K562 (cell line): ENCODE data around the gene CCDC97. TPM values are rescaled to one million over a fixed set of nuclear protein-coding genes. Genes with fewer than 3 reads are reported as not detected.
A peak's percentile ranks its signal among the peaks of the same experiment; 100 is the strongest.

Experiments
- ATAC-seq: fragments of 200-7000 bp; cut with Tn5 transposase; 3 replicates; pipeline ENCODE4 v1.9.1; 2020; ENCODE audit warnings: moderate library complexity
- BruUV-seq: library from RNA; stranded (reverse); fragments of 400-500 nt; replicated peaks from 2 replicates; lab custom pipeline; 2021; lab: Mats Ljungman, UMichigan
- CTCF ChIA-PET: fragments of 300-600 bp; formaldehyde crosslinking; extraction: SDS; loops from one replicate; lab custom pipeline; 2021; ENCODE audit warnings: low intra/inter-chr PET ratio; lab: Yijun Ruan, JAX
- POLR2A ChIA-PET: fragments of 300-600, 350-650 bp; sonication (Branson Sonifier 250); formaldehyde crosslinking; extraction: SDS; loops from one replicate; lab custom pipeline; 2021; ENCODE audit warnings: antibody characterized with exemption, inconsistent platforms; lab: Yijun Ruan, JAX
- DNase-seq, 4 experiments: peaks; one replicate each; pipeline versions ENCODE4 v3.0.0 to v3.0.0-alpha.2; 2011 to 2018; ENCODE audit warnings: low spot score in 3 of 4, mixed read lengths in 3 of 4; ENCODE audit errors: extremely low read depth in 1 of 4
- FAIRE-seq: peaks from 2 replicates; lab custom pipeline; 2011; peaks lifted over from hg19 to GRCh38; lab: Jason Lieb, UNC
- H2AFZ ChIP-seq: 2 replicates; pipeline ENCODE4 v1.6.0; 2011; ENCODE audit warnings: low read depth, low read length, control low read depth, inconsistent platforms
- H3K27ac ChIP-seq: fragments of 200-600 bp; 3 replicates; pipeline ENCODE4 v1.8.0; 2011; ENCODE audit warnings: low read depth, mild to moderate bottlenecking, control low read depth, inconsistent platforms, low read length, moderate library complexity, mixed read lengths; ENCODE audit errors: extremely low read depth
- H3K27me3 ChIP-seq, 2 experiments: fragments of 300-600 bp in 1 of 2; 2 replicates in 1 of 2; 3 replicates in 1 of 2; pipeline versions ENCODE4 v1.6.0 to v1.8.0; 2011; ENCODE audit warnings: inconsistent platforms in 2 of 2, low read length in 2 of 2, mild to moderate bottlenecking in 1 of 2, mixed read lengths in 1 of 2, moderate library complexity in 1 of 2; ENCODE audit not compliant: control insufficient read depth in 2 of 2, insufficient read depth in 2 of 2
- H3K36me3 ChIP-seq: fragments of 300-600 bp; 3 replicates; pipeline ENCODE4 v1.8.0; 2011; ENCODE audit warnings: mild to moderate bottlenecking, low read length, inconsistent platforms; ENCODE audit not compliant: control insufficient read depth, insufficient read depth
- H3K4me1 ChIP-seq, 2 experiments: fragments of 200-600 bp in 1 of 2; replicated peaks in 1 of 2; 2 replicates in 1 of 2; 3 replicates in 1 of 2; pipeline versions ENCODE4 v1.5.1 to v1.8.0; 2011; ENCODE audit warnings: inconsistent platforms in 2 of 2, low read length in 2 of 2, mild to moderate bottlenecking in 1 of 2, mixed read lengths in 1 of 2, moderate library complexity in 1 of 2; ENCODE audit not compliant: control insufficient read depth in 2 of 2, insufficient read depth in 2 of 2
- H3K4me2 ChIP-seq: 2 replicates; pipeline ENCODE4 v1.6.1; 2011; ENCODE audit warnings: low read length, control low read depth, inconsistent platforms, mixed read lengths; ENCODE audit not compliant: insufficient read depth
- H3K4me3 ChIP-seq: fragments of 200-600 bp; sonication (generic), shearing (Covaris generic); 2 replicates; pipeline ENCODE4 v1.5.1; 2016; ENCODE audit warnings: control low read depth, inconsistent platforms
- H3K79me2 ChIP-seq: fragments of 200-600 bp; 3 replicates; pipeline ENCODE4 v1.8.0; 2011; ENCODE audit warnings: low read length, inconsistent platforms; ENCODE audit not compliant: control insufficient read depth, insufficient read depth
- H3K9ac ChIP-seq, 2 experiments: 2 replicates each; pipeline versions ENCODE4 v1.6.0 to v1.6.1; 2011; ENCODE audit warnings: low read depth in 2 of 2, low read length in 2 of 2, control low read depth in 1 of 2, inconsistent platforms in 1 of 2, mild to moderate bottlenecking in 1 of 2, mixed read lengths in 1 of 2; ENCODE audit not compliant: insufficient read depth in 1 of 2
- H3K9me1 ChIP-seq: one replicate; pipeline ENCODE4 v1.6.0; 2011; ENCODE audit warnings: inconsistent platforms, mild to moderate bottlenecking, low read length, moderate library complexity; ENCODE audit not compliant: control insufficient read depth, insufficient read depth
- H3K9me3 ChIP-seq: replicated peaks from 2 replicates; pipeline ENCODE4 v1.5.1; 2011; ENCODE audit warnings: low read depth, low read length, inconsistent platforms; ENCODE audit not compliant: control insufficient read depth, insufficient read depth
- H4K20me1 ChIP-seq: replicated peaks from 2 replicates; pipeline ENCODE4 v1.6.1; 2011; ENCODE audit warnings: low read length, inconsistent platforms, mixed read lengths; ENCODE audit not compliant: control insufficient read depth, insufficient read depth
- CCNT2 ChIP-seq: IDR thresholded peaks from 2 replicates; pipeline ENCODE4 v1.6.1; 2011; ENCODE audit warnings: borderline replicate concordance, low read depth, mild to moderate bottlenecking, moderate library complexity, mixed read lengths, low read length; ENCODE audit not compliant: insufficient read length; ENCODE audit errors: extremely low read depth
- CREB1 ChIP-seq, 2 experiments: sonication (generic) in 1 of 2; formaldehyde crosslinking in 1 of 2; IDR thresholded peaks; 2 replicates each; pipeline versions ENCODE4 v1.6.1 to v1.8.0; 2012 to 2022; ENCODE audit warnings: inconsistent platforms in 1 of 2, mild to moderate bottlenecking in 1 of 2, missing genetic modification reagents in 1 of 2, moderate library complexity in 1 of 2
- ELF4 ChIP-seq: fragments of 450-650 bp; formaldehyde crosslinking; IDR thresholded peaks from 2 replicates; pipeline ENCODE4 v1.4.0; 2022; ENCODE audit warnings: missing genetic modification characterization
- HMG20B ChIP-seq: fragments of 250-450 bp; sonication (Bioruptor Pico); IDR thresholded peaks from 2 replicates; pipeline ENCODE4 v1.5.0; 2021; ENCODE audit warnings: mild to moderate bottlenecking
- LCOR ChIP-seq: sonication (generic); formaldehyde crosslinking; IDR thresholded peaks from 2 replicates; pipeline ENCODE4 v1.8.0; 2022; ENCODE audit warnings: mild to moderate bottlenecking, missing genetic modification reagents
- MED1 ChIP-seq: sonication (generic); formaldehyde crosslinking; IDR thresholded peaks from 2 replicates; pipeline ENCODE4 v1.8.1; 2023; ENCODE audit warnings: missing genetic modification reagents, borderline replicate concordance
- MNT ChIP-seq, 2 experiments: fragments of 450-650 bp; conservative IDR thresholded peaks; 2 replicates each; pipeline ENCODE4 v1.6.1; 2017; ENCODE audit warnings: mild to moderate bottlenecking in 2 of 2, moderate library complexity in 2 of 2
- RCOR1 ChIP-seq, 2 experiments: IDR thresholded peaks; 2 replicates each; pipeline ENCODE4 v1.6.1; 2012; ENCODE audit warnings: low read depth in 2 of 2, low read length in 2 of 2, borderline replicate concordance in 1 of 2, improper control_type of control experiment in 1 of 2
- SREBF1 ChIP-seq: fragments of 150-350 bp; IDR thresholded peaks from 2 replicates; pipeline ENCODE4 v1.6.1; 2014; ENCODE audit warnings: antibody characterized with exemption, low read depth, low read length, borderline replicate concordance
- ZNF518B ChIP-seq: fragments of 250-450 bp; sonication (Bioruptor Pico); IDR thresholded peaks from 2 replicates; pipeline ENCODE4 v1.5.0; 2021; ENCODE audit warnings: mild to moderate bottlenecking, moderate library complexity
- ZNF639 ChIP-seq, 2 experiments: fragments of 200-800 bp in 1 of 2; sonication (Bioruptor generic) in 1 of 2; sonication (generic) in 1 of 2; formaldehyde crosslinking in 1 of 2; IDR thresholded peaks in 1 of 2; conservative IDR thresholded peaks in 1 of 2; 2 replicates each; pipeline versions ENCODE4 v1.5.0 to v1.6.1; 2016 to 2020; ENCODE audit warnings: missing compliant biosample characterization in 1 of 2, missing genetic modification characterization in 1 of 2, missing genetic modification reagents in 1 of 2
- WGBS: fragments of 100-300 bp; shearing (Covaris generic); methylation state at CpG from one replicate; pipeline ENCODE4 v1.1.6; 2016; ENCODE audit warnings: low coverage, mixed read lengths; ENCODE audit not compliant: insufficient coverage; ENCODE audit errors: missing lambda C conversion rate; 5-methylcytosine and 5-hydroxymethylcytosine counted together
- in situ Hi-C: fragments of 300-500 bp; cut with MboI; formaldehyde crosslinking; loops from 4 replicates; pipeline ENCODE4 v1.15.0; 2018; ENCODE audit warnings: inconsistent platforms, mixed read lengths
- intact Hi-C: fragments of 100-400 bp; cut with micrococcal nuclease; formaldehyde crosslinking; loops from 2 replicates; pipeline ENCODE4 v1.14.2; 2022
- polyA plus RNA-seq, 8 experiments: library from polyadenylated mRNA; depleted of rRNA in 4 of 8; stranded (reverse) in 5 of 8; unstranded in 3 of 8; fragments of >200 nt; fragmentation: Nextera tagmentation in 2 of 8; fragmentation: Illumina TruSeq in 1 of 8; extraction: Ambion mirVana in 2 of 8; extraction: Trizol in 1 of 8; gene quantifications; 2 replicates each; pipeline versions ENCODE4 v1.2.1 to v1.2.3, GENCODE V29; 2011 to 2014; ENCODE audit warnings: inconsistent platforms in 1 of 8, missing spikeins in 1 of 8
- total RNA-seq, 7 experiments: library from RNA; depleted of rRNA in 6 of 7; stranded (reverse); fragments of >200 nt in 6 of 7; fragmentation: Illumina TruSeq in 2 of 7; extraction: Trizol in 2 of 7; gene quantifications; 2 replicates each; pipeline versions ENCODE4 v1.2.1 to v1.2.3, GENCODE V29; 2011 to 2021; ENCODE audit warnings: low replicate concordance in 1 of 7

The CCDC97 gene
- total and polyA plus RNA-seq, 9 of the 15 experiments (the other 6 are each of a cell fraction or from before 2014, with no cell fraction given): 0.60 to 16.5 (median 7.0) TPM

GRCh38 chr19:41353466-41354342 lies 43.7 kb downstream of the CCDC97 start, which contains the start of gene TGFB1:
Gene TGFB1 (minus strand): TSS chr19:41353922. CDS start chr19:41353044, 878 bp downstream.
- BruUV-seq: TSS peak; percentile 74
- Histone ChIP-seq H3K4me2 (peak within 1 kb of the TSS; percentile 100), H3K4me3 (peak within 1 kb of the TSS; percentile 98), H3K79me2 (peaks cover 58% of the 10 kb centered on the region), H2AFZ (peak within 1 kb of the TSS; percentile 74), H3K9me1 (no peaks in the 10 kb centered on the region), H3K27me3 (no peaks in the 10 kb centered on the region), H3K4me1 (peaks cover 11 to 49% of the 10 kb centered on the region in 2 experiments), H3K9ac (peak within 1 kb of the TSS; percentile 85 to 99), H3K36me3 (peaks cover 27% of the 10 kb centered on the region), H3K27ac (peak within 1 kb of the TSS; percentile 93), H4K20me1 (peaks cover 17% of the 10 kb centered on the region), H3K9me3 (no peaks in the 10 kb centered on the region)
- in situ Hi-C loops: no loop called here
- ChIA-PET POLR2A (interaction anchor here (0.6 to 3.1 kb wide), 4 partner anchors 10 to 1125 kb away, joined by 3 to 20 read pairs (median 6); partner anchors contain the start of gene B9D2), CTCF (interaction anchor here (0.7 kb wide), 1 partner anchor 245 kb away, joined by 3 read pairs; no protein-coding TSS in a partner anchor)
- FAIRE-seq (peak; percentile 82), ATAC-seq (peak; percentile 74), DNase-seq (peak; percentile 94 to 99 (median 98))
- WGBS: 1% methylated on average over 20 of the region's 78 CpGs
- intact Hi-C loops: loop anchor here (5.0 kb wide), 2 partner anchors 46 to 91 kb away; partner anchors contain the start of gene HNRNPUL1
- TF ChIP-seq CREB1 (IDR thresholded peaks at IDR 0.05) (no peak; the same call in 1 of the 2 replicates), CREB1 (CRISPR knock-in tag; IDR thresholded peaks at IDR 0.05) (no peak; the same call in 1 of the 2 replicates), MNT (conservative IDR thresholded peaks at IDR 0.05) (peak; percentile 35 to 73; a peak in 3 of 4 replicates), ZNF518B (no peak), ELF4 (0 out of 2 replicates have a peak, but pooled peaks have one; percentile 39), MED1 (no peak), ZNF639 (CRISPR knock-in tag; conservative IDR thresholded peaks at IDR 0.05 in 1 of 2, IDR thresholded peaks at IDR 0.05 in 1 of 2) (peak in 1 of 2 experiments; percentile 93; a peak in 2 of 4 replicates), CCNT2 (peak; percentile 94), RCOR1 (IDR thresholded peaks at IDR 0.05; ENCODE audit: borderline replicate concordance in 1 of 2, low read depth in 2 of 2, low read length in 2 of 2) (peak in 1 of 2 experiments; percentile 57; a peak in 2 of 4 replicates), SREBF1 (no peak), LCOR (CRISPR knock-in tag) (peak; percentile 81), HMG20B (no peak)
